ENCODE data around the gene FIP1L1. TPM values are rescaled to one million over a fixed set of nuclear protein-coding genes. Genes with fewer than 3 reads are reported as not detected.

Gene FIP1L1
- total RNA-seq, 1 experiment from 2014 or later = 68.0 TPM

DNA sequence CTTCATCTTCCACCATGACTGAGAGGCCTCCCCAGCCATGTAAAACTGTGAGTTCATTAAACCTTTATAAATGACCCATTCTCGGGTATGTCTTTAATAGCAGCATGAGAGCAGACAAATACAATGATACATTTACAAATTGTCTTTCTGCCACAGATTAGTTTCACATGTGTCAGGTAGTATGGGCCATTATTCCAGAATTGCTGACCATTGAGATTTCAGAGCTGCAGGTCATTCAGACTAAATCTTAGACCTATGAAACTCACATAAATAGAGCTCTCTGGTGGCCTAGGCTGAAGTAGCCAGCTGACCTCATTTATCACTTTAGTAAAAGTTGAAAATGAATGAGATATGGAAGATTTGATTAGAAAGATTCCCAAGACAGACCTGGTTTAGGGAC lies 105.8 kb downstream of the FIP1L1 start:
- no peak overlapping the region for H2BK20ac ChIP-seq (ENCODE audit: low read depth, low read length, poor library complexity, severe bottlenecking)
- no peak overlapping the region for H4K5ac ChIP-seq (ENCODE audit: insufficient read length, low read depth, low read length)
- no peak overlapping the region for H4K8ac ChIP-seq (replicated peaks; ENCODE audit: insufficient read length, low read depth, low read length)
- no peak overlapping the region for H3K18ac ChIP-seq (ENCODE audit: insufficient read length, low read depth, low read length)
- H3K9me3 ChIP-seq (ENCODE audit: control insufficient read depth, low read depth, low read length) = no peaks in the 10 kb centered on the region
- H2BK15ac ChIP-seq (ENCODE audit: low read depth, low read length) = no peak overlapping the region
- Mint-ChIP-seq H3K36me3 (ENCODE audit: insufficient read depth in 1 of 3, low read depth in 3 of 3) (peaks cover 0 to 15% (median 0%) of the 10 kb centered on the region in 3 experiments; a peak in 1 of 7 replicates), H3K27me3 (ENCODE audit: low read depth) (no peaks in the 10 kb centered on the region; the same call in none of the 2 replicates), H3K9me3 (no peaks in the 10 kb centered on the region; a peak in 1 of 5 replicates), H3K4me1 (peaks cover 32 to 36% of the 10 kb centered on the region in 2 experiments), H3K4me3 (no peak overlapping the region), H3K27ac (no peak overlapping the region)
- H3K79me2 ChIP-seq (ENCODE audit: insufficient read depth, low read length) = no peaks in the 10 kb centered on the region
- WGBS (ENCODE audit: extremely low coverage, insufficient read length, low lambda C conversion rate) = no CpG with 5 or more reads among the region's 1 CpG
- no peak overlapping the region for H3K23ac ChIP-seq (ENCODE audit: insufficient read length, low read depth, low read length)
- no peak overlapping the region for H2AFZ ChIP-seq (ENCODE audit: low read length)
- no peak overlapping the region for H2BK12ac ChIP-seq (ENCODE audit: insufficient read length, low read depth, low read length)
- H3K14ac ChIP-seq (ENCODE audit: insufficient read depth, low read length) = no peak overlapping the region
- H3K27me3 ChIP-seq (ENCODE audit: insufficient read depth, low read length) = no peaks in the 10 kb centered on the region
- no peaks in the 10 kb centered on the region for H3K23me2 ChIP-seq (ENCODE audit: insufficient read length, low read depth, low read length, poor library complexity, severe bottlenecking)
- no peak overlapping the region for H3K4me2 ChIP-seq (ENCODE audit: insufficient read depth, insufficient read length, low read length)
- no peak for DNase-seq
- no peak overlapping the region for H3K27ac ChIP-seq (ENCODE audit: insufficient read length, low read depth, low read length)
- H2BK120ac ChIP-seq (ENCODE audit: low read depth, low read length, poor library complexity, severe bottlenecking) = no peak overlapping the region
- no peaks in the 10 kb centered on the region for H4K20me1 ChIP-seq (ENCODE audit: control insufficient read depth, insufficient read depth, insufficient read length)
- no peak overlapping the region for H3K9ac ChIP-seq (ENCODE audit: extremely low read depth, insufficient read length, low read length)
- TF ChIP-seq, protein P1, sequence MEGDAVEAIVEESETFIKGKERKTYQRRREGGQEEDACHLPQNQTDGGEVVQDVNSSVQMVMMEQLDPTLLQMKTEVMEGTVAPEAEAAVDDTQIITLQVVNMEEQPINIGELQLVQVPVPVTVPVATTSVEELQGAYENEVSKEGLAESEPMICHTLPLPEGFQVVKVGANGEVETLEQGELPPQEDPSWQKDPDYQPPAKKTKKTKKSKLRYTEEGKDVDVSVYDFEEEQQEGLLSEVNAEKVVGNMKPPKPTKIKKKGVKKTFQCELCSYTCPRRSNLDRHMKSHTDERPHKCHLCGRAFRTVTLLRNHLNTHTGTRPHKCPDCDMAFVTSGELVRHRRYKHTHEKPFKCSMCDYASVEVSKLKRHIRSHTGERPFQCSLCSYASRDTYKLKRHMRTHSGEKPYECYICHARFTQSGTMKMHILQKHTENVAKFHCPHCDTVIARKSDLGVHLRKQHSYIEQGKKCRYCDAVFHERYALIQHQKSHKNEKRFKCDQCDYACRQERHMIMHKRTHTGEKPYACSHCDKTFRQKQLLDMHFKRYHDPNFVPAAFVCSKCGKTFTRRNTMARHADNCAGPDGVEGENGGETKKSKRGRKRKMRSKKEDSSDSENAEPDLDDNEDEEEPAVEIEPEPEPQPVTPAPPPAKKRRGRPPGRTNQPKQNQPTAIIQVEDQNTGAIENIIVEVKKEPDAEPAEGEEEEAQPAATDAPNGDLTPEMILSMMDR (conservative IDR thresholded peaks at IDR 0.05) = no peak
- no peak overlapping the region for H2AK5ac ChIP-seq (ENCODE audit: insufficient read length, low read length)
- H3T11ph ChIP-seq (ENCODE audit: low read length) = no peak overlapping the region
- no peak overlapping the region for H3K4ac ChIP-seq (ENCODE audit: low read depth, low read length)
- H4K91ac ChIP-seq (ENCODE audit: insufficient read length, low read depth, low read length) = no peak overlapping the region
- H3K4me1 ChIP-seq (ENCODE audit: insufficient read depth, low read length) = peaks cover 3% of the 10 kb centered on the region
- no peak overlapping the region for H2BK5ac ChIP-seq (ENCODE audit: insufficient read length, low read length)
- no peaks in the 10 kb centered on the region for H3K79me1 ChIP-seq (ENCODE audit: insufficient read depth, low read depth, low read length, poor library complexity, severe bottlenecking)
- H3K56ac ChIP-seq (ENCODE audit: insufficient read length, low read depth, low read length) = no peak overlapping the region

All from H9 (cell line).